H1 (cell line): ENCODE measurements around the gene CDH20.

Source experiments
- CREB1 ChIP-seq: IDR thresholded peaks from 2 replicates; pipeline ENCODE4 v1.6.1; 2012; ENCODE audit warnings: inconsistent platforms
- CTBP2 ChIP-seq: IDR thresholded peaks from 2 replicates; pipeline ENCODE4 v1.7.0; 2011; ENCODE audit warnings: borderline replicate concordance, mild to moderate bottlenecking, moderate library complexity, mixed read lengths, low read length; ENCODE audit not compliant: insufficient read depth, insufficient read length
- CTCF ChIP-seq, 3 experiments: IDR thresholded peaks; 1 replicate in 2 of 3; 2 replicates in 1 of 3; pipeline versions ENCODE4 v1.5.1 to v1.6.1; 2011; ENCODE audit warnings: low read length in 3 of 3, mild to moderate bottlenecking in 3 of 3, inconsistent platforms in 2 of 3, low read depth in 1 of 3, moderate library complexity in 1 of 3; ENCODE audit not compliant: insufficient read depth in 1 of 3; ENCODE audit errors: control extremely low read depth in 1 of 3
- EP300 ChIP-seq, 2 experiments: IDR thresholded peaks; 1 replicate in 1 of 2; 2 replicates in 1 of 2; pipeline ENCODE4 v1.6.1; 2011 to 2012; ENCODE audit warnings: low read depth in 2 of 2, low read length in 2 of 2, mild to moderate bottlenecking in 2 of 2, borderline replicate concordance in 1 of 2, inconsistent platforms in 1 of 2, moderate library complexity in 1 of 2
- FOSL1 ChIP-seq: IDR thresholded peaks from 2 replicates; pipeline ENCODE4 v1.6.1; 2011; ENCODE audit warnings: mild to moderate bottlenecking, low read depth, low read length, moderate library complexity; ENCODE audit not compliant: insufficient read depth
- JUN ChIP-seq: IDR thresholded peaks from 2 replicates; pipeline ENCODE4 v1.6.1; 2011; ENCODE audit warnings: low read depth, mild to moderate bottlenecking, improper control_type of control experiment, low read length
- JUND ChIP-seq: IDR thresholded peaks from 2 replicates; pipeline ENCODE4 v1.6.1; 2011; ENCODE audit warnings: mild to moderate bottlenecking, improper control_type of control experiment, low read length
- MAFK ChIP-seq: IDR thresholded peaks from 2 replicates; pipeline ENCODE4 v1.6.1; 2012; ENCODE audit warnings: low read depth, mild to moderate bottlenecking, improper control_type of control experiment, low read length
- POLR2A ChIP-seq, 2 experiments: IDR thresholded peaks; 1 replicate in 1 of 2; 2 replicates in 1 of 2; pipeline ENCODE4 v1.6.1; 2011; ENCODE audit warnings: low read depth in 2 of 2, low read length in 2 of 2, mild to moderate bottlenecking in 2 of 2; ENCODE audit errors: control extremely low read depth in 1 of 2
- RXRA ChIP-seq: IDR thresholded peaks from 2 replicates; pipeline ENCODE4 v1.6.1; 2011; ENCODE audit warnings: low read depth, mild to moderate bottlenecking, low read length, moderate library complexity; ENCODE audit not compliant: insufficient read depth
- TF ChIP-seq, protein P1 (sequence below): IDR thresholded peaks from 2 replicates; pipeline ENCODE4 v1.6.1; 2011; ENCODE audit warnings: low read depth, mild to moderate bottlenecking, low read length; ENCODE audit not compliant: insufficient read depth

GRCh38 chr18:61340148-61340547, 6.9 kb downstream of the CDH20 start:
- TF ChIP-seq JUN: no peak
- TF ChIP-seq RXRA: no peak
- TF ChIP-seq POLR2A (IDR thresholded peaks at IDR 0.05; ENCODE audit: control extremely low read depth in 1 of 2, low read depth in 2 of 2, low read length in 2 of 2): no peak
- TF ChIP-seq CTCF (IDR thresholded peaks at IDR 0.05; ENCODE audit: control extremely low read depth in 1 of 3, insufficient read depth in 1 of 3, low read depth in 1 of 3, low read length in 3 of 3): no peak
- TF ChIP-seq EP300 (IDR thresholded peaks at IDR 0.05; ENCODE audit: borderline replicate concordance in 1 of 2, low read depth in 2 of 2, low read length in 2 of 2): no peak
- TF ChIP-seq MAFK: no peak
- no peak for TF ChIP-seq CTBP2
- TF ChIP-seq FOSL1: no peak
- no peak for TF ChIP-seq JUND
- TF ChIP-seq, protein P1, sequence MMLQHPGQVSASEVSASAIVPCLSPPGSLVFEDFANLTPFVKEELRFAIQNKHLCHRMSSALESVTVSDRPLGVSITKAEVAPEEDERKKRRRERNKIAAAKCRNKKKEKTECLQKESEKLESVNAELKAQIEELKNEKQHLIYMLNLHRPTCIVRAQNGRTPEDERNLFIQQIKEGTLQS: no peak
- no peak for TF ChIP-seq CREB1
